NCI-H345 (cell line): ENCODE measurements around the gene HHATL.

Experiments used
- DNase-seq: peaks from one replicate; lab custom pipeline; 2025; lab: John Stamatoyannopoulos, UW

The HHATL gene

GRCh38 chr3:42684632-42685362 is 17.8 kb downstream of the HHATL start:
- no peak for DNase-seq

GRCh38 chr3:42683875-42684598 is 18.6 kb downstream of the HHATL start:
- no peak for DNase-seq

- no peak for DNase-seq
Measured at GRCh38 chr3:42682301-42683070, 20.1 kb downstream of the HHATL start.

- no peak for DNase-seq
Measured at GRCh38 chr3:42681361-42682038, 21.1 kb downstream of the HHATL start.

GRCh38 chr3:42680806-42681205 is 21.8 kb downstream of the HHATL start:
- no peak for DNase-seq

- DNase-seq: no peak
Measured at GRCh38 chr3:42680271-42680670, 22.3 kb downstream of the HHATL start.

GRCh38 chr3:42678447-42678846 is 24.2 kb downstream of the HHATL start:
- no peak for DNase-seq

- DNase-seq: no peak
Measured at GRCh38 chr3:42675909-42676308, 26.7 kb downstream of the HHATL start.

- no peak for DNase-seq
Measured at GRCh38 chr3:42674146-42674545, 28.5 kb downstream of the HHATL start.

- DNase-seq: no peak
Measured at GRCh38 chr3:42673082-42673481, 29.5 kb downstream of the HHATL start.

GRCh38 chr3:42672515-42672914 is 30.1 kb downstream of the HHATL start:
- DNase-seq: no peak

- DNase-seq: no peak
Measured at GRCh38 chr3:42670670-42671069, 31.9 kb downstream of the HHATL start.

- no peak for DNase-seq
Measured at GRCh38 chr3:42670051-42670576, 32.5 kb downstream of the HHATL start.

GRCh38 chr3:42668793-42669217 is 33.8 kb downstream of the HHATL start:
- DNase-seq: no peak

GRCh38 chr3:42668413-42668760 is 34.2 kb downstream of the HHATL start:
- no peak for DNase-seq

- peak; percentile 82 for DNase-seq
Measured at GRCh38 chr3:42667523-42668412, 34.8 kb downstream of the HHATL start.

- no peak for DNase-seq
Measured at GRCh38 chr3:42667096-42667522, 35.5 kb downstream of the HHATL start.

GRCh38 chr3:42666577-42666998 is 36.0 kb downstream of the HHATL start:
- no peak for DNase-seq

- DNase-seq: no peak
Measured at GRCh38 chr3:42666022-42666421, 36.6 kb downstream of the HHATL start.

GRCh38 chr3:42665050-42665878 is 37.3 kb downstream of the HHATL start:
- no peak for DNase-seq
